Measurements from ENCODE around the gene KCNIP4.

DNA sequence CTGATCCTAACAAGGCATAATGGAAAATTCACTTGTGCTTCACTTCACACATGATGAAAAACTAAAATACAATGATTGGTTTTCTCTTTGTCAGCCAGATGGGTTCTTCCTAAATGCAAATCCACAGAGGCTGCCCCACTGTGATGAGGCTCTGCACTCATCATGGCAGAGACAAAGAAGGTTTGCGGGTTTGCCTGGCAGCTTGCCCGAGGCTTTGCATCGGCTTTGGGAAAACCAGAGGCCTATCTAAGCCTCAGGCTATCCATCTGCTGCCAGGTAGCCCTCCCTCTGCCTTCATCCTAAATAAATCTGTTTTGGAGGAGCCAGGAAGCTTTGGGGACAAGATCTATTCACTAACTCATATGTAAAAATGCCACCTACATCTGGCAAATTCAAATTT lies 1004.1 kb downstream of the KCNIP4 start:
- TF ChIP-seq EZH2phosphoT487 (IDR thresholded peaks at IDR 0.05; ENCODE audit: insufficient read depth, low read depth) (no peak), EZH2 (IDR thresholded peaks at IDR 0.05; ENCODE audit: insufficient read depth, poor library complexity, severe bottlenecking) (no peak)

Measured in GM23248 (cell line).